HCT116 (cell line): ENCODE measurements around the gene TMEM132C. TPM values are rescaled to one million over a fixed set of nuclear protein-coding genes. Genes with fewer than 3 reads are reported as not detected.

Source experiments
- ATAC-seq: fragments of 200-7000 bp; cut with Tn5 transposase; 2 replicates; pipeline ENCODE4 v1.9.1; 2020; ENCODE audit warnings: mild to moderate bottlenecking, moderate library complexity
- BruUV-seq: library from RNA; stranded (reverse); fragments of 400-500 nt; replicated peaks from 2 replicates; lab custom pipeline; 2021; lab: Mats Ljungman, UMichigan
- CTCF ChIA-PET: fragments of 300-600 bp; sonication (Branson Sonifier 250); formaldehyde crosslinking; loops from one replicate; lab custom pipeline; 2021; ENCODE audit warnings: antibody characterized with exemption; lab: Charles Lee
- POLR2A ChIA-PET: fragments of 300-600, 350-600 bp; sonication (Branson Sonifier 250); formaldehyde crosslinking; loops from one replicate; lab custom pipeline; 2021; ENCODE audit warnings: antibody characterized with exemption; lab: Charles Lee
- RAD21 ChIA-PET, 2 experiments: fragments of 300-600 bp; sonication (Branson Sonifier 250); formaldehyde crosslinking; loops; one replicate each; lab custom pipeline; 2023; ENCODE audit warnings: low total read pairs in 2 of 2; ENCODE audit not compliant: uncharacterized antibody in 2 of 2, unreplicated experiment in 2 of 2, low non-redundant PET in 1 of 2; lab: Charles Lee
- DNase-seq: peaks from one replicate; pipeline ENCODE4 v3.0.0-alpha.2; 2010; ENCODE audit warnings: low read depth, low spot score
- H2AFZ ChIP-seq: fragments of 200-600 bp; shearing (Covaris generic), sonication (generic); 2 replicates; pipeline ENCODE4 v1.6.1; 2017; ENCODE audit warnings: low read depth, mixed run types, mixed read lengths, antibody characterized with exemption, low read length; ENCODE audit not compliant: poor library complexity, severe bottlenecking
- H3K27ac ChIP-seq: 2 replicates; pipeline ENCODE4 v1.5.1; 2012; ENCODE audit warnings: low read depth, low read length
- H3K27me3 ChIP-seq: fragments of 200-600 bp; sonication (generic); 2 replicates; pipeline ENCODE4 v1.6.1; 2016; ENCODE audit warnings: mixed run types, low read length, mixed read lengths; ENCODE audit not compliant: insufficient read depth
- H3K36me3 ChIP-seq, 2 experiments: fragments of 200-500 bp in 1 of 2; fragments of 200-600 bp in 1 of 2; sonication (Bioruptor generic) in 1 of 2; sonication (generic) in 1 of 2; 2 replicates each; pipeline versions ENCODE4 v1.5.1 to v1.6.1; 2014 to 2016; ENCODE audit warnings: low read length in 2 of 2, inconsistent platforms in 1 of 2, mixed read lengths in 1 of 2, mixed run types in 1 of 2; ENCODE audit not compliant: insufficient read depth in 2 of 2, control insufficient read depth in 1 of 2
- H3K4me1 ChIP-seq, 2 experiments: fragments of 200-600 bp in 1 of 2; sonication (generic) in 1 of 2; 2 replicates each; pipeline versions ENCODE4 v1.5.1 to v1.6.1; 2012 to 2017; ENCODE audit warnings: low read length in 2 of 2, inconsistent platforms in 1 of 2, mild to moderate bottlenecking in 1 of 2, mixed read lengths in 1 of 2, mixed run types in 1 of 2, moderate library complexity in 1 of 2; ENCODE audit not compliant: insufficient read depth in 2 of 2, control insufficient read depth in 1 of 2
- H3K4me2 ChIP-seq: fragments of 200-600 bp; sonication (generic); 2 replicates; pipeline ENCODE4 v1.6.1; 2017; ENCODE audit warnings: mixed run types, low read length, mixed read lengths
- H3K4me3 ChIP-seq, 2 experiments: fragments of 200-600 bp in 1 of 2; sonication (generic) in 1 of 2; replicated peaks in 1 of 2; 2 replicates each; pipeline ENCODE4 v1.5.1; 2011 to 2016; ENCODE audit warnings: low read length in 2 of 2, control low read depth in 1 of 2, low read depth in 1 of 2, mild to moderate bottlenecking in 1 of 2, mixed read lengths in 1 of 2, mixed run types in 1 of 2
- H3K79me2 ChIP-seq: fragments of 200-600 bp; sonication (generic); 2 replicates; pipeline ENCODE4 v1.6.1; 2017; ENCODE audit warnings: mild to moderate bottlenecking, mixed run types, low read length, moderate library complexity, mixed read lengths; ENCODE audit not compliant: insufficient read depth
- H3K9ac ChIP-seq: fragments of 200-600 bp; sonication (generic); 2 replicates; pipeline ENCODE4 v1.6.1; 2016; ENCODE audit warnings: low read length, mixed read lengths
- H3K9me2 ChIP-seq: fragments of 200-600 bp; sonication (generic), shearing (Covaris generic); 2 replicates; pipeline ENCODE4 v1.6.1; 2017; ENCODE audit warnings: mixed run types, mild to moderate bottlenecking, moderate library complexity; ENCODE audit not compliant: insufficient read depth
- H3K9me3 ChIP-seq, 2 experiments: fragments of 200-500 bp in 1 of 2; fragments of 200-600 bp in 1 of 2; sonication (Bioruptor generic) in 1 of 2; sonication (generic) in 1 of 2; 2 replicates each; pipeline ENCODE4 v1.6.1; 2014 to 2017; ENCODE audit warnings: low read length in 2 of 2, mixed read lengths in 2 of 2, inconsistent platforms in 1 of 2, low read depth in 1 of 2, mild to moderate bottlenecking in 1 of 2, mixed run types in 1 of 2, moderate library complexity in 1 of 2; ENCODE audit not compliant: control insufficient read depth in 1 of 2, insufficient read depth in 1 of 2
- H4K20me1 ChIP-seq: fragments of 200-600 bp; sonication (generic), shearing (Covaris generic); 2 replicates; pipeline ENCODE4 v1.6.1; 2017; ENCODE audit warnings: mixed run types, mild to moderate bottlenecking, moderate library complexity; ENCODE audit not compliant: insufficient read depth
- CBX3 ChIP-seq: IDR thresholded peaks from 2 replicates; pipeline ENCODE4 v1.6.1; 2012; ENCODE audit warnings: low read depth
- EGR1 ChIP-seq: IDR thresholded peaks from 2 replicates; pipeline ENCODE4 v1.6.1; 2012; ENCODE audit warnings: low read depth
- ELF1 ChIP-seq: IDR thresholded peaks from 2 replicates; pipeline ENCODE4 v1.6.1; 2012; ENCODE audit warnings: low read depth, borderline replicate concordance
- EZH2phosphoT487 ChIP-seq: fragments of 200-600 bp; IDR thresholded peaks from 2 replicates; pipeline ENCODE4 v1.6.1; 2018; ENCODE audit warnings: antibody characterized with exemption, borderline replicate concordance
- FOSL1 ChIP-seq: IDR thresholded peaks from 2 replicates; pipeline ENCODE4 v1.6.1; 2012; ENCODE audit warnings: low read depth
- JUND ChIP-seq: IDR thresholded peaks from 2 replicates; pipeline ENCODE4 v1.6.1; 2012
- POLR2A ChIP-seq: IDR thresholded peaks from 2 replicates; pipeline ENCODE4 v1.7.0; 2011; ENCODE audit warnings: borderline replicate concordance; ENCODE audit not compliant: insufficient read depth, insufficient read length; ENCODE audit errors: extremely low read depth
- SIN3A ChIP-seq: IDR thresholded peaks from 2 replicates; pipeline ENCODE4 v1.6.1; 2012; ENCODE audit warnings: low read depth
- SP1 ChIP-seq: IDR thresholded peaks from 2 replicates; pipeline ENCODE4 v1.6.1; 2012; ENCODE audit warnings: low read depth
- SRF ChIP-seq: IDR thresholded peaks from 2 replicates; pipeline ENCODE4 v1.6.1; 2012; ENCODE audit warnings: low read depth
- TCF7L2 ChIP-seq: IDR thresholded peaks from 2 replicates; pipeline ENCODE4 v1.7.0; 2011; ENCODE audit warnings: borderline replicate concordance, inconsistent platforms; ENCODE audit not compliant: insufficient read depth, insufficient read length; ENCODE audit errors: extremely low read depth
- ZFX ChIP-seq: fragments of 450-650 bp; IDR thresholded peaks from 2 replicates; pipeline ENCODE4 v1.6.1; 2017
- ZNF274 ChIP-seq: fragments of 200-500 bp; sonication (Bioruptor generic); IDR thresholded peaks from 2 replicates; pipeline ENCODE4 v1.6.1; 2014; ENCODE audit warnings: mild to moderate bottlenecking, low read depth, low read length, inconsistent platforms
- intact Hi-C: fragments of 100-400 bp; cut with micrococcal nuclease; formaldehyde crosslinking; loops from 2 replicates; pipeline ENCODE4 v1.10.0; 2022
- total RNA-seq: library from RNA; stranded (reverse); gene quantifications from one replicate; pipeline ENCODE4 v1.2.1, GENCODE V29; 2021; ENCODE audit not compliant: unreplicated experiment
- TF ChIP-seq, protein P1 (sequence below): IDR thresholded peaks from 2 replicates; pipeline ENCODE4 v1.6.1; 2011; ENCODE audit warnings: mild to moderate bottlenecking, low read length, moderate library complexity; ENCODE audit not compliant: insufficient replicate concordance; ENCODE audit errors: extremely low read depth
- TF ChIP-seq, protein P2 (sequence below): IDR thresholded peaks from 2 replicates; pipeline ENCODE4 v1.6.1; 2012; ENCODE audit warnings: low read depth
- TF ChIP-seq, protein P3 (sequence below), 3 experiments: fragments of 200-600 bp in 1 of 3; sonication (generic) in 1 of 3; IDR thresholded peaks in 2 of 3; conservative IDR thresholded peaks in 1 of 3; 2 replicates each; pipeline ENCODE4 v1.5.1; 2012 to 2017; ENCODE audit warnings: low read depth in 2 of 3, low read length in 2 of 3, antibody characterized with exemption in 1 of 3, borderline replicate concordance in 1 of 3, control low read depth in 1 of 3, mild to moderate bottlenecking in 1 of 3, mixed read lengths in 1 of 3, mixed run types in 1 of 3, moderate library complexity in 1 of 3; ENCODE audit not compliant: insufficient read depth in 1 of 3
- TF ChIP-seq, protein P4 (sequence below): IDR thresholded peaks from 2 replicates; pipeline ENCODE4 v1.6.1; 2012
- TF ChIP-seq, protein P5 (sequence below): IDR thresholded peaks from 2 replicates; pipeline ENCODE4 v1.6.1; 2012

Gene TMEM132C
- total RNA-seq, 1 experiment from 2014 or later, result not detected

DNA sequence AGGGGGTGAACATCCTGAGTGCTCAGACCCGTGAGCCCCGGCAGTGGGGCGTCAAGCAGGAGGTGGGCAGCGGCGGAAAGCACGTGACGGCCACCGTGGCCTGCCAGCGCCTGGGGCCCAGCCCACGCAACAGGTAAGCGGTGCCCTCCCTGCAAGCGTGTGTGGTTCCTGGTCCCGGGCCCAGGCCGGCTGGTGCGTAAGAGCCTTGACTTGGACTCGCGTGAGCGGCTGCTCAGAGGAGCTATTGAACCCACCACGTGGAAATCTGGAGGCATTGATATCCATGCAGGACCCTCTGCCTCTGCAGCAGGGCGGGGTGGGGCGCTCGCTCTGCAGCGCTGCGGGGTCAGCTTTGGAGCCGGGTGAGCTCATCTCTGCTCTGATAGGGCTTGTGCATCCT lies 277.0 kb downstream of the TMEM132C start:
- H3K9me2 ChIP-seq, result no peaks in the 10 kb centered on the region
- ChIA-PET RAD21 (no interaction called here), POLR2A (no interaction called here), CTCF (no interaction called here)
- no peaks in the 10 kb centered on the region for H3K36me3 ChIP-seq
- no peak overlapping the region for H3K27ac ChIP-seq
- intact Hi-C loops, result no loop called here
- H3K27me3 ChIP-seq, result no peaks in the 10 kb centered on the region
- TF ChIP-seq SRF, result no peak
- TF ChIP-seq, protein P1, sequence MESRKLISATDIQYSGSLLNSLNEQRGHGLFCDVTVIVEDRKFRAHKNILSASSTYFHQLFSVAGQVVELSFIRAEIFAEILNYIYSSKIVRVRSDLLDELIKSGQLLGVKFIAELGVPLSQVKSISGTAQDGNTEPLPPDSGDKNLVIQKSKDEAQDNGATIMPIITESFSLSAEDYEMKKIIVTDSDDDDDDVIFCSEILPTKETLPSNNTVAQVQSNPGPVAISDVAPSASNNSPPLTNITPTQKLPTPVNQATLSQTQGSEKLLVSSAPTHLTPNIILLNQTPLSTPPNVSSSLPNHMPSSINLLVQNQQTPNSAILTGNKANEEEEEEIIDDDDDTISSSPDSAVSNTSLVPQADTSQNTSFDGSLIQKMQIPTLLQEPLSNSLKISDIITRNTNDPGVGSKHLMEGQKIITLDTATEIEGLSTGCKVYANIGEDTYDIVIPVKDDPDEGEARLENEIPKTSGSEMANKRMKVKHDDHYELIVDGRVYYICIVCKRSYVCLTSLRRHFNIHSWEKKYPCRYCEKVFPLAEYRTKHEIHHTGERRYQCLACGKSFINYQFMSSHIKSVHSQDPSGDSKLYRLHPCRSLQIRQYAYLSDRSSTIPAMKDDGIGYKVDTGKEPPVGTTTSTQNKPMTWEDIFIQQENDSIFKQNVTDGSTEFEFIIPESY, result no peak
- no peak for TF ChIP-seq CBX3
- no peak for TF ChIP-seq ZFX
- no peak for TF ChIP-seq SIN3A
- no peak for TF ChIP-seq FOSL1
- TF ChIP-seq ZNF274, result no peak
- TF ChIP-seq EGR1, result no peak
- no peak for TF ChIP-seq TCF7L2
- TF ChIP-seq JUND, result no peak
- TF ChIP-seq POLR2A, result no peak
- TF ChIP-seq SP1, result no peak
- TF ChIP-seq, protein P2, sequence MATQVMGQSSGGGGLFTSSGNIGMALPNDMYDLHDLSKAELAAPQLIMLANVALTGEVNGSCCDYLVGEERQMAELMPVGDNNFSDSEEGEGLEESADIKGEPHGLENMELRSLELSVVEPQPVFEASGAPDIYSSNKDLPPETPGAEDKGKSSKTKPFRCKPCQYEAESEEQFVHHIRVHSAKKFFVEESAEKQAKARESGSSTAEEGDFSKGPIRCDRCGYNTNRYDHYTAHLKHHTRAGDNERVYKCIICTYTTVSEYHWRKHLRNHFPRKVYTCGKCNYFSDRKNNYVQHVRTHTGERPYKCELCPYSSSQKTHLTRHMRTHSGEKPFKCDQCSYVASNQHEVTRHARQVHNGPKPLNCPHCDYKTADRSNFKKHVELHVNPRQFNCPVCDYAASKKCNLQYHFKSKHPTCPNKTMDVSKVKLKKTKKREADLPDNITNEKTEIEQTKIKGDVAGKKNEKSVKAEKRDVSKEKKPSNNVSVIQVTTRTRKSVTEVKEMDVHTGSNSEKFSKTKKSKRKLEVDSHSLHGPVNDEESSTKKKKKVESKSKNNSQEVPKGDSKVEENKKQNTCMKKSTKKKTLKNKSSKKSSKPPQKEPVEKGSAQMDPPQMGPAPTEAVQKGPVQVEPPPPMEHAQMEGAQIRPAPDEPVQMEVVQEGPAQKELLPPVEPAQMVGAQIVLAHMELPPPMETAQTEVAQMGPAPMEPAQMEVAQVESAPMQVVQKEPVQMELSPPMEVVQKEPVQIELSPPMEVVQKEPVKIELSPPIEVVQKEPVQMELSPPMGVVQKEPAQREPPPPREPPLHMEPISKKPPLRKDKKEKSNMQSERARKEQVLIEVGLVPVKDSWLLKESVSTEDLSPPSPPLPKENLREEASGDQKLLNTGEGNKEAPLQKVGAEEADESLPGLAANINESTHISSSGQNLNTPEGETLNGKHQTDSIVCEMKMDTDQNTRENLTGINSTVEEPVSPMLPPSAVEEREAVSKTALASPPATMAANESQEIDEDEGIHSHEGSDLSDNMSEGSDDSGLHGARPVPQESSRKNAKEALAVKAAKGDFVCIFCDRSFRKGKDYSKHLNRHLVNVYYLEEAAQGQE, result no peak
- TF ChIP-seq, protein P3, sequence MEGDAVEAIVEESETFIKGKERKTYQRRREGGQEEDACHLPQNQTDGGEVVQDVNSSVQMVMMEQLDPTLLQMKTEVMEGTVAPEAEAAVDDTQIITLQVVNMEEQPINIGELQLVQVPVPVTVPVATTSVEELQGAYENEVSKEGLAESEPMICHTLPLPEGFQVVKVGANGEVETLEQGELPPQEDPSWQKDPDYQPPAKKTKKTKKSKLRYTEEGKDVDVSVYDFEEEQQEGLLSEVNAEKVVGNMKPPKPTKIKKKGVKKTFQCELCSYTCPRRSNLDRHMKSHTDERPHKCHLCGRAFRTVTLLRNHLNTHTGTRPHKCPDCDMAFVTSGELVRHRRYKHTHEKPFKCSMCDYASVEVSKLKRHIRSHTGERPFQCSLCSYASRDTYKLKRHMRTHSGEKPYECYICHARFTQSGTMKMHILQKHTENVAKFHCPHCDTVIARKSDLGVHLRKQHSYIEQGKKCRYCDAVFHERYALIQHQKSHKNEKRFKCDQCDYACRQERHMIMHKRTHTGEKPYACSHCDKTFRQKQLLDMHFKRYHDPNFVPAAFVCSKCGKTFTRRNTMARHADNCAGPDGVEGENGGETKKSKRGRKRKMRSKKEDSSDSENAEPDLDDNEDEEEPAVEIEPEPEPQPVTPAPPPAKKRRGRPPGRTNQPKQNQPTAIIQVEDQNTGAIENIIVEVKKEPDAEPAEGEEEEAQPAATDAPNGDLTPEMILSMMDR (IDR thresholded peaks at IDR 0.05 in 2 of 3, conservative IDR thresholded peaks at IDR 0.05 in 1 of 3; ENCODE audit: borderline replicate concordance in 1 of 3, insufficient read depth in 1 of 3, low read depth in 2 of 3, low read length in 2 of 3), result no peak
- no peak for TF ChIP-seq ELF1
- TF ChIP-seq, protein P4, sequence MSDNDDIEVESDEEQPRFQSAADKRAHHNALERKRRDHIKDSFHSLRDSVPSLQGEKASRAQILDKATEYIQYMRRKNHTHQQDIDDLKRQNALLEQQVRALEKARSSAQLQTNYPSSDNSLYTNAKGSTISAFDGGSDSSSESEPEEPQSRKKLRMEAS, result no peak
- no peak for TF ChIP-seq EZH2phosphoT487
- TF ChIP-seq, protein P5, sequence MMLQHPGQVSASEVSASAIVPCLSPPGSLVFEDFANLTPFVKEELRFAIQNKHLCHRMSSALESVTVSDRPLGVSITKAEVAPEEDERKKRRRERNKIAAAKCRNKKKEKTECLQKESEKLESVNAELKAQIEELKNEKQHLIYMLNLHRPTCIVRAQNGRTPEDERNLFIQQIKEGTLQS, result no peak
- H3K9ac ChIP-seq, result no peak overlapping the region
- DNase-seq (no peak), ATAC-seq (no peak)
- H3K79me2 ChIP-seq, result no peaks in the 10 kb centered on the region
- BruUV-seq, result no TSS peak
- H3K4me2 ChIP-seq, result no peak overlapping the region
- peaks cover 3 to 11% of the 10 kb centered on the region in 2 experiments; a peak in 2 of 4 replicates for H3K9me3 ChIP-seq
- H4K20me1 ChIP-seq, result no peaks in the 10 kb centered on the region
- H3K4me1 ChIP-seq, result no peaks in the 10 kb centered on the region
- no peak overlapping the region for H2AFZ ChIP-seq
- no peak overlapping the region for H3K4me3 ChIP-seq
